Skin epidermis (tissue), 12 donors: ENCODE data around the gene SLC25A22.

Source experiments
- H3K27ac ChIP-seq, 21 experiments: fragments of 200-600 bp; sonication (generic) in 11 of 21; one replicate each; pipeline ENCODE4 v1.5.0; 2020; ENCODE audit warnings: mild to moderate bottlenecking in 3 of 21, inconsistent platforms in 2 of 21, moderate library complexity in 2 of 21
- H3K4me3 ChIP-seq, 7 experiments: fragments of 200-600 bp; sonication (generic) in 2 of 7; one replicate each; pipeline ENCODE4 v1.5.0; 2020; ENCODE audit warnings: inconsistent platforms in 2 of 7, mild to moderate bottlenecking in 2 of 7, moderate library complexity in 1 of 7

SLC25A22 gene

DNA sequence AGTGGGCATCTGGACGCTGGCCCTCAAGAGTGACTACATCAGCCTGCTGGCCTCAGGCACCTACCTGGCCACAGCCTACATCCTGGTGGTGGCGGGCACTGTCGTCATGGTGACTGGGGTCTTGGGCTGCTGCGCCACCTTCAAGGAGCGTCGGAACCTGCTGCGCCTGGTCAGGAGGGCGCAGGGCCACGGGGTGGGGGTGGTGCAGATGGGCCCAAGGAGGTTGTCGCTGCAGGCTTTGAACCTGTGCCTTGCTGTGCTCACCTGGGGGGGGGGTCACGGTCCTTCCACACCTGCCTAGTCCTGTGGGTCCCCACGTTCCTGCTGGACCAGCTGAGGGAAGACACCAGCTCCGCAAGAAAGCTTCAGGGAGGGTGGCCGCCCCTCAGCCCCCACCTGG, 38.2 kb upstream of the SLC25A22 start:
- no peak overlapping the region for H3K27ac ChIP-seq
- no peak overlapping the region for H3K4me3 ChIP-seq

DNA sequence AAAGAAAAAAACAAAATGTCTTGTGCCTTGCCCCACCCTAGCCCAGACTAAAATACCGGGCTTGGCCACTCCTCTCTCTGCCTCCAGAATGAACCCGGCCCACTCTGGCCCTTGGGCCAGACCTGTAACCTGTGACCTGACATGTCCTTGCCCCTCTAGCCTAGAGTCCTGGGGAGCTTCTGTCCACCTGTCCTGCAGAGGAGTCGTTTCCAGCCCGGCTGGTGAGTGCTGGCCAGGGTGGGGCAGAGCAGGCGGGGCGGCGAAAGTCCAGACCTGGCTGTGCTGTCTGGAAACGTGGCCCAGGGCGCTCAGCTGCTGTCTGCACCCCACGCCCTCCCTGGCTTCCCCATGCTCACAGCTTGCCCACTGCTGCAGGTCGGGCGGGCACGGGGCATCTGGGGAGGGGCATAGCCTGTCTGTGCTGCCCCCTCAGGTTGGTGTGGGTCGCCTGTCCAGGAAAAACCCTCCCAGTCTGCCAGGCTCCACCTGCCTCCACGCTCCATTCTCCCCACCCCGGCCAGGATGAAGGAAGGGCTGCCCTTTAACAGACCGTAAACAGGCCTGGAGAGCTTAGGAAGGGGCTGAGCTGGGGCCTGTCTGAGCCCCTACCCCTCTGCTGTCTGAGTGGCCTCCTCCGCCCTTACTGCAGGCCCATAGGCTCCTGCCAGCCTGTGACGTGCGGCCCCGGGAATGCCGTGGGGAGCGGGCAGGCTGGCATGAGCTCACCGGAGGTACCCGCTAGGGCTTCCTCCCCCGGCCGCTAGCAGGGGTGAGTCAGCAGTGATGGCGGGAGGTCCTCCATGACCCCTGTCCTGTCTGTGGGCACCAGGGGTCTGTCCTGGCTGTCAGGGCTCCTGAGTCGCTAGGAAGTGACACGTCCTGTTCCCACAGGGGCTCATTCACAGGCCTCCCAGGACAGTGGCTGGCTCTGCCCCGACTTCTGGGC, 36.6 kb upstream of the SLC25A22 start:
- Histone ChIP-seq H3K4me3 (peak overlapping the region in 5 of 7 experiments; percentile 59 to 77 (median 71)), H3K27ac (peak overlapping the region in 20 of 21 experiments; percentile 12 to 93 (median 84))

DNA sequence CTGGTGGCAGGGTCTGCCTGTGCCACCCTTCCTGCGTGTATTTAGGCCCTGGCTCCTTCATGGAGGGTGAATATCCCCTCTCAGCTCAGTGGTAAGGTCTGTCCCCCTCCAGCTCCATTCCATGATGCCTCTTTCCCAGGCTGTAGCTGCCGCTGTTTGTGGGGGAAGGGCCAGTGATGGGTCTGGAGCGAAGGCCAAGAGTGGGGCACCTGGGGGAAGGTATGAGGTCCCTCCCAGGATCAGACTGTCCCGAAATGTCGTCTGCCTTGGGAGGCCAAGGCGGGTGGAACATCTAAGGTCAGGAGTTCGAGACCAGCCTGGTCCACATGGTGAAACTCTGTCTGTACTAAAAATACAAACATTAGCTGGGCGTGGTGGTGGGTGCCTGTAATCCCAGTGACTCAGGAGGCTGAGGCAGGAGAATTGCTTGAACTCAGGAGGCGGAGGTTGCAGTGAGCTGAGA, 35.8 kb upstream of the SLC25A22 start:
- Histone ChIP-seq H3K27ac (peak overlapping the region in 20 of 21 experiments; percentile 65 to 93 (median 88)), H3K4me3 (peak overlapping the region; percentile 59 to 77 (median 71))

DNA sequence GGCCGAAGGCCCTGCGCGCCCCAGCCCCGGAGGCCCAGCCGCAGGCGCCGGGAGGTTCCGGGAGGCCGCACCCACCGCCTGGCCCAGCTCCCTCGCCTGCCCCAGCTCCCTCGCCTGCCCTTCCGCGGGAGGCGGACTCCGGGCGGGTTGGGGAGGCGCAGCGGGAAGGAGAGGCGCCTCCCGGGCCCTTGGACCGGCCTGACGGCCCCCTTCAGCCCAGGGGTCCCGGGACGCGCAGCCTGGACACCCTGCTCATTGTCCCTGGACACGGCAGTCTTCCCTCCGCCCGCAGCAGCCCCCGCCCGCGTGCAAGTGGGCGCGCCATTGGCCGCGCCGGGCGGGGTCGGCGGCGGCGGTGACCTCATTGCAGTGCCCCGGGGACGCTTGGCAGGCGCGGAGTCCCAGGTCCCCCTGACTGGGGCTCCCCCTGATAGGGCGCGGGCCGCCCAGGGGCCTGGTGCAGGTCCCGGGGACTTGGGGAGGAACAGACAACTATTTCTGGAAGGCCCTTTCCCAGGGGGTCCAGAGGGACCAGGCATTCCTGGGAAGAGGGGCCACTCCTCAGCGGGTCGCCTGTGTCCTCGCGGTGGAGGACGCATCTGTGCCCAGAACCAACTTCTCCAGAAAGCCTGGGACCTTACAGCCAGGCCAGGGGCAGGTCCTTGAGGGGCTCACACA, 35.2 kb upstream of the SLC25A22 start:
- Histone ChIP-seq H3K27ac (peak overlapping the region; percentile 65 to 93 (median 88)), H3K4me3 (peak overlapping the region; percentile 59 to 77 (median 71))

DNA sequence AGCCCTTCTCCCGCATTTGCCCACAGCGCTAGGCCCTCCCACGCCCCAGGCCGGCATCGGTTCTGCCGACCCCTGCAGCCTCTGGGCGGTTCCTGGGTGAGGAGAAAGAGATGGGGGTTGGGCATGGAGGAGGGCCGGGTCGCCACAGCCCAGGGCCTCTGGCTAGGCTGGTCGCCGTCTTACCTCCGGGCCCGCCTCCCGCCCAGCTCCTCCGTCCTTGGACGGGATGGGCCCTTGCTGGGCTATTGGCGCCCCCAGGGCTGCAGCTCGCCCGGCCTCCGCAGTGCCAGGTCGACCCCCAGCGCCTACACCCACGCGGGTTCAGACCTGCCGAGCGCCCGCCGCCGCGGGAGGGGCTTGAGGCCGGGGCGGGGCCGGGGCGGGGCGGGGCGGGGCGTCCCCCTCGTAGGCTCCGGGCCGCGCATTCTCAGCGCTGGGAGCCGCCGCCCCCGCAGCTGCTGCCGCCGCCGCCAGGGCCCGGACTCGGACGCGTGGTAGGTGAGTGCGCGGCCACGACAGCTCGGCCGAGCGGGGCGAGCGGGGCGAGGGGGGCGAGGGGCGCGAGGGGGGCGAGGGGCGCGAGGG, 34.5 kb upstream of the SLC25A22 start, which contains the start of gene CD151:
Gene CD151 (plus strand): TSS at position 424 of the 585 bp plus-strand sequence. CDS start 3,118 bp downstream, outside the sequence.
- H3K4me3 ChIP-seq = peak within 1 kb of the TSS; percentile 59 to 77 (median 71)

DNA sequence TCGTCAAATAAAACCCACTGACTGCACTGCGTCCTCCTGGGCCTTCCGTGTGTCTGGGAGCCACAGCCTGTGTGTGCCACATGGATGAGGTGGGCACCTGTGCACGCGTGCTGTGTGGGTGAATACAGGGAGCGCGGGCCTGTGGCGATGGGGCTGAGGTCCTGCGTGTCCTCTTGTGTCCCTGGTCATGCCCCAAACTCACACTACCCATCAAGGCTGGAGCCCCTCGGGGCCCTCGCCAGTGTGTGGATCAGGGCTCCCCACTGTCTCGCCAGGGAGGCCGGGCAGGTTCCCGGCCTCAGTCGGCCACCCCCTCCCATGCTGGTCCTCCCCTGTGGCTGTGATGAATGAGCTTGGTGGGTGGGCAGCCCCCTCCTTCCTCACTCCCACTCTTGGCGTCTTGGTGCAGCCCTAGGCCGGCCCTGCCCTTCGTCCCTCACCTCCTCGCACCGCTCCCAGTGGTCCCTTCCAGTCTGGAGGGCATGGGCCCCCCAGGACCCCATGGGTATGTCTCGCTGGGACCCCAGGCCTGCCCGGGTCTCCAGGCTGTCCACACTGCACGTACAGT, 34.0 kb upstream of the SLC25A22 start:
- Histone ChIP-seq H3K27ac (peak overlapping the region in 18 of 21 experiments; percentile 7 to 93 (median 87)), H3K4me3 (peak overlapping the region; percentile 19 to 77 (median 70))

More for the DNA sequence above, 34.5 kb upstream of the SLC25A22 start, which contains the start of gene CD151:
- H3K27ac ChIP-seq = peak within 1 kb of the TSS; percentile 65 to 93 (median 88)

DNA sequence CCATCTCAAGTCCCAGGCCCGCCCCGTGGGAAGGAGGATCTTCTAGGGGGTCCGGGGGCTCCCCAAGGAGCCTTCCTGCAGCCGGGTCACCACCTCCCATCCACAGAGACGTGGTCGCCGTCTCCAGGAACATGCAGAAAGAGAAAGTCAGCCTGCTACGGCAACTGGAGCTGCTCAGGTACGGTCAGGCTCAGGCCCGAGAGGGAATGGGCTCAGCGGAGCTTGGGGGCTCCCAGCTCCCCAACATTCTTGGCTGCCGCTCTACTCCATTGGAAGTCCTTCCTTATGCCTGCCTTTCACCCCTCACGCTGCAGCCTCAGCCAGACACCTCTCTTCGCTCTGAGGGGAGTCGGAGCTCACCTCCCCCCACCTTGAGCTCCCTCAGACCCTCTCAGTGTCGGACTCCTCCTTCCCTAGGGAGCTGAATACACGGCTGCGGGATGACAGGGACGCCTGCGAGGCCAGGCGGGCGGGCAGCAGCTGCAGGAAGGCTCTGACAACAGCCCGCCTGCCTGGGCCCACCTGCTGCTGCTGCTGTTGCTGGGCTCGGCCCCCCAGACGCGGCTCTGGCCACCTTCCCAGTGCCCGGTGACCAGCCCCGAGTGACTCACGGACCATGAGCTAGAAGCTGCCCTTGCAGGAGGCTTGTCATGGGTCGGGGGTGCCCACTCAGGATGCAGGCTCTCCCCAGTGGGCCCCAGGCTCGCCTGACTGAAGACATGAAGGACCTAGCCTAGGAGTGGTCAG, 33.2 kb upstream of the SLC25A22 start:
- peak overlapping the region in 5 of 7 experiments; percentile 4 to 35 (median 29) for H3K4me3 ChIP-seq

DNA sequence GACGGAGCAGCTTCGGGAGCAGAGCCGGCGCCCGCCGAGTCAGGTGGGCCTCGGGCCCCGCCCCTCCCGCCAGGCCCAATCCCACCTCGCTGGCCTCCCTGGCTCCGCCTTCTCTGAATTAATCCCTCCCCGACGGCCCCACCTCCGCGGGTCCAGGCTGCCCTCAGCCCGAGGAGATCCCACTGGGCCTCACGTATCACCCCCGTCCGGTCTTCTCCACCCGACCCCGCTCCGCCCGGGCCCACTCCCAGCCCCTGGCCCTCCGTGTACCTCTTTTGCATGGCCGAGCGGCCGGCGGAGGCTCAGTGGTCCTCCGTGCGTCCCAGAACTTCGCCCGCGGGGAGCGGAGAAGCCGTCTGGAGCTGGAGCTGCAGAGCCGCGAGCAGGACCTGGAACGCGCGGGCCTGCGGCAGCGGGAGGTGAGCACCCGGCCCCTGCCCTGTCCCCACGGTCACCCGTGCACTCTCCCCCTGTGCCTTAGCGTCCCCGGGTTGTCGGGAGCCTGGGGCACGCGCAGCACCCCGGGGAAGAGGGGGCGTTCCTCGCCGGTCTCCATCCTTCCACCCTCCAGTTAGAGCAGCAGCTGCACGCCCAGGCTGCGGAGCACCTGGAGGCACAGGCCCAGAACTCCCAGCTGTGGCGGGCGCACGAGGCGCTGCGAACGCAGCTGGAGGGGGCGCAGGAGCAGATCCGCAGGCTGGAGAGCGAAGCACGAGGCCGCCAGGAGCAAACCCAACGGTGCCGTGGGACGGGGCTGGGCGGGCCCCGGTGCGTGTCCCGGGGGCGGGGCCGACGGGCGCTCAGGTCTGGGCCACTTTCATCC, 32.4 kb upstream of the SLC25A22 start:
- peak overlapping the region; percentile 4 to 35 (median 19) for H3K4me3 ChIP-seq
- peak overlapping the region in 3 of 21 experiments; percentile 17 to 68 (median 25) for H3K27ac ChIP-seq

More for the DNA sequence above, 33.2 kb upstream of the SLC25A22 start:
- no peak overlapping the region for H3K27ac ChIP-seq

DNA sequence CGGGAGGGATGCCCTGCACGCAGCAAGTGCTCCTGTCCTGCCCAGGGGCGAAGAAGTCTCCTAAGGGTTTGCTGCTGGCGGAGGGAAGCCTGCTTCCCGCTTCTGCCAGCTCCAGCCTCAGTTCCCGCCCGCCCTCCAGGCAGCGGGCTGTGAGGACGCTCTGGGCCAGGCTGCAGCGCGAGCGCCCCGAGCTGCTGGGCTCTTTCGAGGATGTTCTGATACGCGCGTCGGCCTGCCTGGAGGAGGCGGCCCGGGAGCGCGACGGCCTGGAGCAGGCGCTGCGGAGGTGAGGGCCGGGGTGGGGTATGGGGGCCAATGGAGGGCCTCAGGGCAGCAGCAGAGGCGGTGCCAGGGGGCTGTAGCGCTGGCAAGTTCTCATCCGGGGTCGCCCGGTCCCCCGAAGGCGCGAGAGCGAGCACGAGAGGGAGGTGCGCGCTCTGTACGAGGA, 31.8 kb upstream of the SLC25A22 start:
- Histone ChIP-seq H3K4me3 (peak overlapping the region; percentile 4 to 35 (median 19)), H3K27ac (peak overlapping the region in 8 of 21 experiments; percentile 2 to 71 (median 48))

DNA sequence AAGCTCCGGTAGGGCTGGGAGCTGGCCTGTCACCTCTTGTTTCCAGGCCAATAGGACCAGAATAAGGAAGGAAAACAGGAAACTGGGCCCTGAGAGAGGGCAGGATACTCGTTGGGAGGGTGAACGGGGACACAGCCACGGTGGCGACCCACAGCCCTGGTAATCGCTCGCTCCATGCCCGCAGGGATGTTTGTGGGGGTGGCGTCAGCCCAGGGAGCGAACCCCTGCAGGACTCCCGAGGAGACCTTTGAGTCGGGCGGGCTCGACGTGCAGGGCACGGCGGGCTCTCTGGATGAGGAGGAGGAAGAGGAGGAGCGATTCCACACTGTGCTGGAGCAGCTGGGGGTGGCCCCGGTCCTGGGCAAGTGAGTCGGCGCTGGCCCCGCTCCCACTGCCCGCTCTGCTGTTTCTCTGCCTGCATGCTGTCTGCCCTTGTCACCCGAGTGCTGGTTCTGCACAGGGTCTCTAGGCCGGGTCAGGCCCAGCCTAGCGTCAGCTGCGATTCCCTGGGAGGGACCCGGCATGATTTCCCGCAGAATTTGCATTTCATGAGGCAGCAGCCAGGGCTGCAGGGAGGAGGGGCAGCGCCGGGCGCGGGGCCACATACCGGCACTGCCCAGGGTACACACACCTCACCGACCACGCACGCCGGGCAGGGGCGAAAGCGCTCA, 31.2 kb upstream of the SLC25A22 start:
- Histone ChIP-seq H3K4me3 (peak overlapping the region; percentile 4 to 35 (median 19)), H3K27ac (peak overlapping the region in 13 of 21 experiments; percentile 8 to 71 (median 49))

DNA sequence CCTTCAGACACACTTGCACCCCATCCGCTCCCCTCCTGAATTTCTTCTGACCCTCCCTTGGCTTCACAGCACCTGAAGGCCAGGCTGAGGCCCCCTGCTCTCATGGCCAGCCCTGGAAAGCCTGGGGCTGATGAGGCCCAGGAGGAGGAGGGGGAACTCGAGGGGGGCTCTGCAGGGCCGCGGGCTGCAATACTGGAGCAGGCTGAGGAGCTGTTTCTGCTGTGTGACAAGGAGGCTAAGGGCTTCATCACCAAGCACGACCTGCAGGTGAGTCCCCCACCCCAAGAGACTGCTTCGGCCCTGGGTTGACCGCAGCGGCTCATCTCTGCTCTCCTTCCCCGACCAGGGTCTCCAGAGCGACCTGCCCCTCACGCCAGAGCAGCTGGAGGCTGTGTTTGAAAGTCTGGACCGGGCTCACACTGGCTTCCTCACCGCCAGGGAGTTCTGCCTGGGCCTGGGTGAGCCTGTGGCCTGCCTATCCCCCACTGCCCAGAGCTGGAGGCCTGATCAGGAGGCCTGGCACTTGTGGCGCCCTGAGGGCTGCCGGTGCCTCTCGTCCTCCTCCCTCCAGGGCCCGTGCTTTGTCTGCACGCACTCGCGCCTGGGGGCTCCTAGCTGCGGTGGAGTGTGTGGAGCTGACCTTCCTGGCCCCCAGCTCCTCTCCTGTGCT, 30.6 kb upstream of the SLC25A22 start:
- Histone ChIP-seq H3K27ac (peak overlapping the region in 14 of 21 experiments; percentile 10 to 71 (median 48)), H3K4me3 (peak overlapping the region in 1 of 7 experiments; percentile 35)

DNA sequence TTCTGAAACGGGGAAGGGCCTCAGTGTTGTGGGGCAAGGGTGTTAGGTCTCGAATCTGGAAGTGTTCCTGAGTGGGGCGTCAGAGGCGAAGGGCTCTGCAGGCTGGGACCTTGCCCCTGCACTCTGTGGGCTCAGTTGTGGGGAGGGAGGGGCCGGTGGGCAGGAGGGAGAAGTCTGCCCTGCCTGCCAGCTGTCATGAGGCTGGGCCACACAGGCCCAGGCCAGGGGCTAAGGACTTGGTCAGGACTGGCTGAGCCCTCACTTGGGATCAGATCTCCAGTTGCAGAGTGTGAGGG, 29.8 kb upstream of the SLC25A22 start, which contains the start of gene CRACR2B:
Gene CRACR2B (plus strand): TSS at position 23 of the 296 bp plus-strand sequence. CDS start 689 bp downstream, outside the sequence.
- Histone ChIP-seq H3K4me3 (peak within 1 kb of the TSS; percentile 14 to 49 (median 39)), H3K27ac (peak within 1 kb of the TSS in 18 of 21 experiments; percentile 4 to 74 (median 58))

DNA sequence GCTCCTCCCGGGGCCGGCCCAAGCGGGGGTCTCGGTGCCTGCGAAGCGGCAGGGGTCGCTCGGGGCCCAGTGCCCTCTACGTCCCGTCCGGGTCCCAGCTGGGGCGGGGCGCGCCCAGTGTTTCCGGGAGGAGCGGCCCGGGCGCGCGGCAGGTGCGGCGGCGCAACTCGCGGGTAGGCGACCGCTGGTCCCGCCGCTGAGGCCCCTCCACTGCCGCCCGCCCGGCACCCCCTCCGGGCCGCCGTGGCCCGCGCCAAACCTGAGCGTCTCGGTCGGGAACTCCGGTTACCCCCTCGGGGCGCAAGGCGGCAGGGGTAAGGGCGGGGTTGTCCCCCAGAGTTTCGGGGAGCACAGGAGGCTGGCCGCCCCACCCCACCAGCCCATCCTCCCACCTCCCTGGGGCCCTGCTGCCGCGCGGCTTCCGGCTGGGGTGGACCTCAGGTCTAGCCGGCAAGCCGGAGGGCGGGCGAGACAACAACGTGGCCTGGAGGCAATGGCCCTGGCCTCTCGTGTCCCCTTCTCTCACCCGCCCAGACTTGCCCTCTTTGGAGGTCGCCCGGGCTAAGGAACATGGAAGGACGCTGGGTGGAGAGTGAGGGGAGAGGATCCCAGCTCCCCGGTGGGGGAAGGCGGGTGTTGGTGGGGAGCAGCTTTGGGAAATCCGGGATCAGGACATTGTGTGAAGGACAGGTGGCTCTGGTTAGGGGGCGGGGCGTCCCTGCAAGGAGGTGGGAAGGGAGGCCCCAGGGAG, 29.2 kb upstream of the SLC25A22 start:
- Histone ChIP-seq H3K27ac (peak overlapping the region in 17 of 21 experiments; percentile 4 to 74 (median 58)), H3K4me3 (peak overlapping the region; percentile 14 to 49 (median 39))

DNA sequence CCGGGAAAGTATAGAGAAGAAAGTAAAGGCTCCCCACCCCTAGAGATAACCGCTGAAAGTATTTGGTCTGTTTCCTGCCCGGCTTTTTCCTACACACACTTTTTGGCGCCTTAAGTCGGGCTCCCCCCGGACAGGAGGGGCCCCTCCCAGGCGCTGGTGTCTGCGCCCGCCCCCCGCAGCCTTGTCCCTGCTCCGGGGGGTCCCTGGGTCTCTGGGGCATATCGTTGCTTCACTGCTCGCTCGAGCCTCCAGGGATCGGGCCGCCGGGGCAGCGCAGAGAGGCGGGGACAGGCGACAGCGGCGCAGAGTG, 28.7 kb upstream of the SLC25A22 start:
- peak overlapping the region in 17 of 21 experiments; percentile 4 to 74 (median 58) for H3K27ac ChIP-seq
- H3K4me3 ChIP-seq = peak overlapping the region; percentile 14 to 49 (median 39)

DNA sequence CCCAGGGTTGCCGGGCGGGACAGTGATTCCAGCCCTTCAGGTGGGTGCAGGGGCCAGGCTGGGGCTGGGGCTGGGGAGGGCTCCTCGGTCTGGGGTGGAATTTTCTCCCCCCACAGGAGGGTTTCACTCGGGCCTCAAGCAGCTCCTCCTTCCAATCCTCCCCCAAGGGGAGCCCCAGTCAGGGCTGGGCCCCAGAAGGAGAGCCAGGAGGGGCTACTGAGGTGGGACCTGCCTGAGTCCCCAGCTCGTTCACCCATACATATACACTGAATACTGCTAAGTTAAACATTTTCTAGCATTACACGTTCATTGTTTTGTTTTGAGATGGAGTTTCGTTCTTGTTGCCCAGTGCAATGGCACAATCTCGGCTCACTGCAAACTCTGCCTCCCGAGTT, 28.1 kb upstream of the SLC25A22 start:
- Histone ChIP-seq H3K4me3 (no peak overlapping the region), H3K27ac (peak overlapping the region in 7 of 21 experiments; percentile 17 to 74 (median 48))
